GM12891 (cell line): ENCODE measurements around the gene ZDHHC22.

Experiments used
- POLR2A ChIP-seq: IDR thresholded peaks from 2 replicates; pipeline ENCODE4 v1.6.1; 2011; ENCODE audit warnings: low read depth, low read length, control low read depth
- POLR2AphosphoS5 ChIP-seq: IDR thresholded peaks from 2 replicates; pipeline ENCODE4 v1.6.1; 2011; ENCODE audit warnings: low read depth, low read length, control low read depth

GRCh38 chr14:77111021-77111420, 30.6 kb downstream of the ZDHHC22 start:
- no peak for TF ChIP-seq POLR2A
- no peak for TF ChIP-seq POLR2AphosphoS5
